A673 (cell line): ENCODE measurements around the gene MFAP4. TPM values are rescaled to one million over a fixed set of nuclear protein-coding genes. Genes with fewer than 3 reads are reported as not detected.

Experiments used
- BruUV-seq: library from RNA; stranded (reverse); fragments of 400-500 nt; replicated peaks from 2 replicates; lab custom pipeline; 2021; lab: Mats Ljungman, UMichigan
- CTCF ChIA-PET: fragments of 300-600 bp; sonication (Branson Sonifier 250); formaldehyde crosslinking; loops from one replicate; lab custom pipeline; 2022; ENCODE audit warnings: antibody characterized with exemption; lab: Charles Lee
- POLR2A ChIA-PET: fragments of 300-600 bp; sonication (Branson Sonifier 250); formaldehyde crosslinking; loops from one replicate; lab custom pipeline; 2022; ENCODE audit warnings: antibody characterized with exemption; ENCODE audit not compliant: low non-redundant PET; lab: Charles Lee
- DNase-seq: peaks from one replicate; pipeline ENCODE4 v3.0.0-alpha.2; 2015; ENCODE audit warnings: low spot score
- H3K27ac ChIP-seq: fragments of 200-600 bp; sonication (generic); 2 replicates; pipeline ENCODE4 v1.5.1; 2016; ENCODE audit warnings: mixed run types, low read depth, mild to moderate bottlenecking, mixed read lengths, antibody characterized with exemption, low read length; ENCODE audit not compliant: poor library complexity, severe bottlenecking
- H3K27me3 ChIP-seq: fragments of 200-600 bp; sonication (generic); replicated peaks from 2 replicates; pipeline ENCODE4 v1.6.1; 2017; ENCODE audit warnings: mixed run types, low read depth, mild to moderate bottlenecking, mixed read lengths, antibody characterized with exemption, low read length; ENCODE audit not compliant: insufficient read depth, poor library complexity
- H3K36me3 ChIP-seq: fragments of 200-600 bp; sonication (generic); 2 replicates; pipeline ENCODE4 v1.6.1; 2016; ENCODE audit warnings: mixed run types, mild to moderate bottlenecking, mixed read lengths, antibody characterized with exemption, low read length; ENCODE audit not compliant: insufficient read depth, poor library complexity, severe bottlenecking
- H3K4me1 ChIP-seq: fragments of 200-600 bp; sonication (generic); 2 replicates; pipeline ENCODE4 v1.6.1; 2017; ENCODE audit warnings: mixed run types, mild to moderate bottlenecking, mixed read lengths, antibody characterized with exemption, low read length; ENCODE audit not compliant: insufficient read depth, poor library complexity, severe bottlenecking
- H3K4me3 ChIP-seq: fragments of 200-600 bp; sonication (generic); 2 replicates; pipeline ENCODE4 v1.5.1; 2016; ENCODE audit warnings: low read depth, mixed run types, mild to moderate bottlenecking, mixed read lengths, low read length; ENCODE audit not compliant: poor library complexity, severe bottlenecking
- H3K9me3 ChIP-seq: fragments of 200-600 bp; sonication (generic); 2 replicates; pipeline ENCODE4 v1.6.1; 2016; ENCODE audit warnings: mixed run types, low read depth, mild to moderate bottlenecking, mixed read lengths, antibody characterized with exemption, low read length; ENCODE audit not compliant: poor library complexity, severe bottlenecking
- EZH2 ChIP-seq: fragments of 200-600 bp; sonication (generic); IDR thresholded peaks from 2 replicates; pipeline ENCODE4 v1.6.1; 2017; ENCODE audit warnings: borderline replicate concordance, low read depth, mild to moderate bottlenecking, mixed read lengths, antibody characterized with exemption, low read length; ENCODE audit not compliant: poor library complexity, severe bottlenecking
- intact Hi-C: fragments of 100-400 bp; cut with micrococcal nuclease; formaldehyde crosslinking; loops from one replicate; pipeline ENCODE4 v1.10.0; 2022; ENCODE audit not compliant: unreplicated experiment
- total RNA-seq: library from RNA; stranded (reverse); gene quantifications from 2 replicates; pipeline ENCODE4 v1.2.3, GENCODE V29; 2021
- TF ChIP-seq, protein P1 (sequence below): fragments of 300-800, 200-600 bp; sonication (generic); conservative IDR thresholded peaks from 2 replicates; pipeline ENCODE4 v1.5.1; 2017; ENCODE audit warnings: low read depth, mild to moderate bottlenecking, antibody characterized with exemption, low read length, moderate library complexity, mixed read lengths

Gene MFAP4
- total RNA-seq, 1 experiment from 2014 or later, result 60.9 TPM

DNA sequence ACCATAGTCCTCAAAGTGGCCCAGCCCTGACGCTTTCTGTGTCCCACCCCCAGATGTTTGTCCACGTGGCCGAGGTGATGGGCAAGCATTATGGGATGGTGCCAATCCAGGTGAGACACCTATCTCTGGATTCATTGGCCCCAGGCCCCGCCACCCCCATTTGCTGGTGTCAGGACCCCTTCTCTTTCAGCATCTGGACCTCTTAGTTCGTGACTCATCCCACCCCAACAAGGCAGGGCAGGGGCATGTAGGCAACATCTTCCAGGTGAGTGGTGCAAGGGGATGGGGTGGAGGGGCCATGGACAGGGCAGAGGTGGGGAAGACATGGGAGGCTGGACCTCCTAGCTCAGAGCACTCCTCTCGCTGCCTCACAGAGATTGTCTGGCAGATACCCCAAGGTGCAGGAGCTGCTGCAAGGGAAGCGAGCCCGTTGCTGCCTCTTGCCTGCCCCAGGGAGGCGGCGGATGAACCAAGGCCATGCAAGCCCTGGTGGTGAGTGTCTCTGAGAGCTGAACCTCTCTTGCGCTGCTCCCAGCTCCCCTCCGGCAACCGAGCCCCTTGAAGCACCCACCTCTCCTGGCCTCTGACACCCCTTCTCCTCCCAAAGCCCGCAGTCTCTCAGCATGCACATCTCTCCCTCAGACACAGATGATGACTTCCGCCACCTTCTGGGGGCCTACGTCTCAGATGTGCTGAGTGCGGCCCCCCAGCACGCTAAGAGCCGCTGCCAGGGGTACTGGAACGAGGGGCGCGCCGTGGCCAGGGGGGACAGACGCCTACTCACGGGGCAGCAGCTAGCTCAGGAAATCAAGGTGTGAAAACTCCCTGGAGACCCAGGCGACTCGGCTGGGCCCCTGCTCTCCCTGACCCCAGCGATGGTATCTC is 27.6 kb upstream of the MFAP4 start:
- CTCF ChIA-PET, result no interaction called here
- H3K27ac ChIP-seq, result no peak overlapping the region
- H3K9me3 ChIP-seq, result no peaks in the 10 kb centered on the region
- no peak for DNase-seq
- intact Hi-C loops, result no loop called here
- no peak for TF ChIP-seq EZH2
- TF ChIP-seq, protein P1, sequence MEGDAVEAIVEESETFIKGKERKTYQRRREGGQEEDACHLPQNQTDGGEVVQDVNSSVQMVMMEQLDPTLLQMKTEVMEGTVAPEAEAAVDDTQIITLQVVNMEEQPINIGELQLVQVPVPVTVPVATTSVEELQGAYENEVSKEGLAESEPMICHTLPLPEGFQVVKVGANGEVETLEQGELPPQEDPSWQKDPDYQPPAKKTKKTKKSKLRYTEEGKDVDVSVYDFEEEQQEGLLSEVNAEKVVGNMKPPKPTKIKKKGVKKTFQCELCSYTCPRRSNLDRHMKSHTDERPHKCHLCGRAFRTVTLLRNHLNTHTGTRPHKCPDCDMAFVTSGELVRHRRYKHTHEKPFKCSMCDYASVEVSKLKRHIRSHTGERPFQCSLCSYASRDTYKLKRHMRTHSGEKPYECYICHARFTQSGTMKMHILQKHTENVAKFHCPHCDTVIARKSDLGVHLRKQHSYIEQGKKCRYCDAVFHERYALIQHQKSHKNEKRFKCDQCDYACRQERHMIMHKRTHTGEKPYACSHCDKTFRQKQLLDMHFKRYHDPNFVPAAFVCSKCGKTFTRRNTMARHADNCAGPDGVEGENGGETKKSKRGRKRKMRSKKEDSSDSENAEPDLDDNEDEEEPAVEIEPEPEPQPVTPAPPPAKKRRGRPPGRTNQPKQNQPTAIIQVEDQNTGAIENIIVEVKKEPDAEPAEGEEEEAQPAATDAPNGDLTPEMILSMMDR, result no peak
- no peaks in the 10 kb centered on the region for H3K36me3 ChIP-seq
- no peaks in the 10 kb centered on the region for H3K27me3 ChIP-seq
- no peak overlapping the region for H3K4me3 ChIP-seq
- no peaks in the 10 kb centered on the region for H3K4me1 ChIP-seq
- POLR2A ChIA-PET, result no interaction called here
- no TSS peak for BruUV-seq

DNA sequence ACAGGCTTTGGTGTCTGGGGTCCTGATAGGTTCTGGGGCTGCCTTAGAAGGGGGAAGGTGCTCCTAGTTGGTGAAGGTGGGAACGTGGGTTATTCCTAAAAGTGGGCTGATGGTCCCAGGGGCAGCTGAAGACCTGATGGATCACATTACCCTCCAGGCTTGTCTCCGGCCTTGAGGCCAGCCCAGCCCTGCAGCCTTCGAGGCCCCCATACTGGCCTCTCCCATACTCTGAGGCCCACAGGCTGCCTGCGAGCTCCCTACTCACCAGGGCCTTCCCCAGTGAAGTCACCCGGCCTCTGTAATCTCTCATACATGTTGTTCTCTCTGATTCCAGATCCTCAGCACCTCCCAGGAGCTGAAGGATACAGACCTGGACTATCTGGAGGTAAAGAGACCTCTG is 26.8 kb upstream of the MFAP4 start:
- intact Hi-C loops, result no loop called here
- POLR2A ChIA-PET, result no interaction called here
- no peak overlapping the region for H3K27ac ChIP-seq
- BruUV-seq, result no TSS peak
- H3K36me3 ChIP-seq, result no peaks in the 10 kb centered on the region
- H3K9me3 ChIP-seq, result no peaks in the 10 kb centered on the region
- no peaks in the 10 kb centered on the region for H3K27me3 ChIP-seq
- CTCF ChIA-PET, result no interaction called here
- no peak for DNase-seq
- no peak for TF ChIP-seq EZH2
- TF ChIP-seq, protein P1, result no peak
- no peaks in the 10 kb centered on the region for H3K4me1 ChIP-seq
- H3K4me3 ChIP-seq, result no peak overlapping the region

GRCh38 chr17:19412984-19413383 is 26.0 kb upstream of the MFAP4 start:
- intact Hi-C loops, result no loop called here
- BruUV-seq, result no TSS peak
- Histone ChIP-seq H3K27me3 (no peaks in the 10 kb centered on the region), H3K9me3 (no peaks in the 10 kb centered on the region), H3K27ac (no peak overlapping the region), H3K4me3 (no peak overlapping the region), H3K4me1 (no peaks in the 10 kb centered on the region), H3K36me3 (no peaks in the 10 kb centered on the region)
- CTCF ChIA-PET, result no interaction called here
- TF ChIP-seq EZH2, result no peak
- TF ChIP-seq, protein P1, result no peak
- POLR2A ChIA-PET, result no interaction called here
- DNase-seq, result no peak
